Inferior parietal cortex (tissue), 1 donor: ENCODE measurements around the gene SMYD3.

Source experiments
- DNase-seq: peaks from one replicate; pipeline ENCODE4 v3.0.0-alpha.2; 2016; ENCODE audit errors: extremely low spot score

SMYD3 gene

DNA sequence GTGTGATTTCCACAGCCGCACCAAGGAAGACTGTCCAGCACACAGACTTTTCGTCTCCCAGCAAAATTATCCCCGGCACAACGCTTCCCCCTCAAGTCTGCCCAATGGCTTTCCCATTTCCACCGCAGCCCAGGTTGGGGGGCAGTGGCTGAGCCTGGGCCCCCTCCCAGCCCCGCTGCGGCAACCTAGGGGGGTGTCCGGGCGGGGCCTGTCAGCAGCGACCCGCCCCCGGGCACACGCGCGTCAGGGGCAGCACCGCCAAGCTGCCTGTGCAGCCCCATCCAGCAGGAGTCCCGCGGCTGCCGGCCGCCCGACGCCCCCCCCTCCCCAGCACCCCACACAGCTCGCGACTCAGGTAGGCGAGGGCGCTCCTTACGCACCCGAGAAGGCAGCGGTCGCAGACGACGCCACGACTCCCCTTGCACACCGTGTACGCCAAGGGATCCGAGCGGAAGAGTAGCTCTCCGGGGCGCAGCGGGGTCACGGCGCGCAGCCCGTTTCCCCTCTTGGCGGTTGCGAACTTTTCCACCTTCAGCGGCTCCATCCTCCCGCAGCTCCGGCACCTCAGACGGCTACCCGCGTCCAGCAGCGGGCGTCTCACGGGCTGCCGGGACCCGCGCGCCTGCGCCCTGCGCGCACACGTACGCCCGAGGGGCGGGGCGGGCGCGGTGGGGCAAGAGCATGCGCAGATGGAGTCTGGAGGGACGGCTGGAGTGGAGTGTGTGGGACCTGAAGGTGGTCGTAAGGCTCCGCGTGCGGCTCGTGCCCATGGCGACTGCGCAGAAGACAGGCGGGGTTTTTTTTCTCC is at the start of gene SMYD3:
TSS of gene SMYD3 (minus strand) at position 606 of the 808 bp plus-strand sequence.
- DNase-seq = peak; percentile 85

DNA sequence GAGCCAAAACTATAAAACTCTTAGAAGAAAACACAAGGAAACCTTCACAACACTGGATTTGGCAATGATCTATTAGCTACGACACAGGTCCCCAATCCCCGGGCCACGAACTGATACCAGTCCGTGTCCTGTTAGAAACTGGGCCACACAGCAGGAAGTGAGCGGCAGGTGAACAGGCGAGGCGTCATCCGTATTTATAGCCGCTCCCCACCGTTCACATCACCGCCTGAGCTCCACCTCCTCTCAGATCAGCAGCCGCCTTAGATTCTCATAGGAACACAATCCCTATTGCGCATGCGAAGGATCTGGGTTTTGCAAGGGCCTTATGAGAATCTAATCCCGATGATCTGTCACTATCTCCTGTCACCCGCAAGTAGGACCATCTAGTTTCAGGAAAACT is 47.1 kb upstream of the SMYD3 start:
- DNase-seq = no peak

DNA sequence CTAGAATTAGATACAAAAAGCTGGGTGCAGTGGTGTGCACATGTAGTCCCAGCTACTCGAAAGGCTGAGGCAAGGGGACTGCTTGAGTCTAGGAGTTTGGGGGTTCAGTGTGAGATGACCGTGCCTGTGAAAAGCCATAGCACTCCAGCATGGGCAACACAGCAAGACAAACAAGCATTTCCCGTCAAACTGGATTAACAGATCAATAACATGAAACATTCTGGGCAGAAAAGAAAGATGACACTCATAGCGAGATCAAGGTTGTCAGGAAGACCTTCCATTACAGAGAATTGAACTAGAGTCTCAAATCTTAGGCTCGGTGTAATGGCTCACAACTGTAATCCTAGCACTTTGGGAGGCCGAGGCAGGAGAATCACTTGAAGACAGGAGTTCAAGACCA is 45.0 kb upstream of the SMYD3 start:
- no peak for DNase-seq

DNA sequence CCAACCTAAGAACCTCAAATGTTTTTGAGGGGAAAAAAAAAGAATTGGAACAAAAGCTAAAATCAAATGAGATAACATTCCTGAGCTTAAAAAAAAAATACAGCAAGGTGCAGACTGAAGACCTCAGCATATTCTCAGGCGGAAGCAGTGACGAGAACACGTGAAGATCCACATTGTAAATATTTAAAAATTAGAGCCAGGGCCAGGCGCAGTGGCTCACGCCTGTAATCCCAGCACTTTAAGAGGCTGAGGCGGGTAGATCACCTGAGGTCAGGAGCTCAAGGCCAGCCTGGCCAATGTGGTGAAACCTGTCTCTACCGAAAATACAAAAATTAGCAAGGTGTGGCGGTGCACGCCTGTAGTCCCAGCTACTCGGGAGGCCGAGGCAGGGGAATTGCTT is 43.3 kb upstream of the SMYD3 start:
- DNase-seq = no peak

DNA sequence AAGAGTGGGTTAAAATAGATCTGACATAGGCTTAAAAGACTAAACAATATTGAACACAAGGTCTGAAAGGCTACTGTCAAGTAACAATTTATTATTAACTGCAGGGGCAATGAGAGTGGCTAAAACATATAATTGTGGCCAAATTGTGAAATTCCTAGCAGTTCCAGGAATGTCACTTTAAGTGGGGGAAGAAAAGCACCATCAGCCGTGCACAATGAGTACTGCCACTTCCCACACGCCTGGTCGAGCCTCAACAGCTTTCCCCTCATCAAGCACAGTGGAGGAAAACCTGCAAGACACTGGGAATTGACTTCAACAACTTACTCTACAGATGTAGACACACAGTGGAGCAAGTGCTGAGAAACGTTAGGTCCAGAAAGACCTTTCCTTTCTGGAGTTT is 42.6 kb upstream of the SMYD3 start:
- DNase-seq = no peak

DNA sequence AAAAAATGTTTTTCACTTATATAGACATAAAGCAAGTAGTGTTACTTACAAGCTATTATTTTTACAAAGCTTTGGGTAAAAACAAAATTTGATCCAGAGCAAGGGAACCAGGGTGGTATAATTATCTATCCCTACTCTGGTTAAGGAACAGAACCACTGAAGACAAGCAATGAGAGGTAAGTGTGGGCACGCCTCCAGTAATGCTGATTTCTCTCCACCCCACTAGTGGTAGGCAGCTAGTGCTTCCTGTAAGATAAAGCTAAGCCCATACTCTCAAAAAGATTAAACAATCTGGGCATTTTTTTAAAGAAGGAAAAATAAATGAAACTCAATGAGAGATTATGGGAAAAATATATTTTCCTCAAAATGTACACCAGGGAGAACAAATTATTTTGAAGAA is 36.9 kb upstream of the SMYD3 start:
- DNase-seq = no peak

DNA sequence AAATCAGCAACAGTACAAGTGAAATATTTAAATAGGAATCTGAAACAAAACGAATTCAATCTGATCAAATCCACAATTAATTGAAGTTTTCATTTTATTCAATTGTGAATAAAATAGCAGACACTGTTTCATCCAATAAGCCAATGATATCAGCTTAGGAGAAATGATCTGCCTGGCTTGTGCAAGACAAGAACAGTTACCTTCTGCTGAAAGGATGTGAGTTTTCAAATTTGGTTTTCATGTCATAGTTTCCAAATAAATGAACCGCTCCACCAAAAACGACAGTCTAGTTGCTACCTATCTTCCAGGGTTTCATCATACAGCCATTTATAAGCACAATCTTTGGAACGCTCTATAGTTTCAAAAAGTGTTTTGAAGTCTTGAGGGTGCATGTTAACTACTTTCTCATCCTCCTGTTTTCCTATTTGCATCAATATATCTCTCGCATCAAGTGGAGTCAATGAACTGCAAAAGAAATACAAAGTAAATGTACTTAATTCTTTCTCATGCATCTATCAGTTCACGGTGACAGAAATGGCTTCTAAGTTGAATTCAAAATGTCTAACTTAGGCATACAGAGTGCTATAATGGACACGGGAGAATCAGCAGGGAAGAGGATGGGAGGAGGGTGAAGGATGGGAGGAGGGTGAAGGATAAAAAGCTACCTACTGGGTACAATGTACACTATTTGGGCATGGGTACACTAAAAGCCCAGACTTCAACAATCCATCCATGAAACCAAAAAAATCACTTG is 33.8 kb upstream of the SMYD3 start:
- DNase-seq = no peak

DNA sequence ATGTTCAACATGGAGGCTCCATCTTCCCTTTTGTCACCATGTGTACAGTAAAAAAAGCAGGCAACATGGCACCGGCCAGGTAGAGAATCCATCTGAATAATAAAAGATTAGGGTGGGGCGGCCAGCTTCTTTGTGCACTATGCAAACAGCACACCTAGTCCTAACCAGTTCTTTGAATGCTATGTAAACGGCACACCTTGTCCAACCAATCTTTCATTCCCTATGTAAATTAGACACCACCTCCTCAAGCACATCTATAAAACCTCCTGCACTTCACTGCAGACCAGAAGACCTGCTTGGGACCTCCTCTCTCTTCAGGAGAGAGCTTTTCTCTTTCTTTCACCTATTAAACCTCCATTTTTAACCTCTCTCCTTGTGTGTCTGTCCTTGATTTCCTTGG is 30.8 kb upstream of the SMYD3 start:
- DNase-seq = no peak

DNA sequence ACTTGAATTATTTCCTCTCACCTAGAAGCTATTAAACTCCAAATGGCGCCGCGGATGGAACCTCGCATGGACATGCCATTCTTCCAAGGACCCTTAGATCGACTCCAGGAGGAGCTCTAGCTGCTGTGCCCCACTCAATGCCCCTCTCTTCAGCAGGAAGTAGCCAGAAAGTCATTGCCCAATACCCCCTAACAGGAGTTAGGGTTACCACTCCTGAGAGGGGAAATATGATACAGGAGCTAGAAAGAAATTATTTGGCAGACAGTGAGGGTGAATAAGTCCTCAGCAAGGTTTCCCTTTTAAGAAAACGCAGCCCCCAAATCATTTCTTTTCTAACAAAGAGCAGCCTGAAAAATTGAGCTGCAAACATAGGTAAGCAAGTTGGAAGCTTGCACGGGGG is 30.4 kb upstream of the SMYD3 start:
- DNase-seq = no peak

DNA sequence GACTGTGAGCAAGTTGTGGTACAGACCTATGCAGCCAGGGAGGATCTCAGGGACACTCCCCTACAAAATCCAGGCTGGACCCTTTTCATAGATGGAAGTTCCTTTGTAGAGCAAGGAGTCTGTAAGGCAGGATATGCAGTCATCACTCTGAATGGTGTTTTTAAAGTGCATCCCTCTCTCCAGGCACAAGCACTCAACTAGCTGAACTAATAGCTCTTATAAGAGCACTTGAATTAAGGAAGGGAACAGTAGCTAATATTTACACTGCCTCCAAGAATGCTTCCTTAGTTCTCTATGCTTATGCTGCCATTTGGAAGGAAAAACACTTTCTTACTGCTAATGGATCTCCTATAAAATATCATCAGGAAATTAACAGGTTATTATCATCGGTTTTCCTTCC is 27.0 kb upstream of the SMYD3 start:
- DNase-seq = no peak

DNA sequence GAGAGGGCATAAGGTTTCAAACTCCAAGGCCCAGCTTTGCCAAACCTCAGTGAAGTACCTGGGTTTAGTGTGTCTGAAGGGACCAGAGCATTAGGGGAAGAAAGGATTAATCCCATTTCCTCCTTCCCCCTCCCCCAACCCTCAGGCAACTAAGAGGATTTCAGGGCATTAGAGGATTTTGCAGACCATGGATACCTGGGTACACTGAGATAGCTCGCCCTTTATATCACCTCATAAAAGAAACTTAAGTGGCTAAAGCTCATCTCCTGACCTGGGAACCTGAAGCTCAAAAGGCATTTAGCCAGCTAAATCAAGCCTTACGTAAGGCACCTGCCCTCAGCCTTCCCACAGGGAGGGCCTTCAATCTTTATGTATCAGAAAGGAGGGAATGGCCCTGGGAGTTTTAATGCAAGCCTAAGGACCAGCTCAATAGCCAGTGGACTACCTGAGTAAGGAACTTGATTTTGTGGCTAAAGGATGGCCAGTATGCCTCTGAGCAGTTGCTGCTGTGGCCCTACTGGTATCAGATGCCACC is 26.4 kb upstream of the SMYD3 start:
- no peak for DNase-seq

DNA sequence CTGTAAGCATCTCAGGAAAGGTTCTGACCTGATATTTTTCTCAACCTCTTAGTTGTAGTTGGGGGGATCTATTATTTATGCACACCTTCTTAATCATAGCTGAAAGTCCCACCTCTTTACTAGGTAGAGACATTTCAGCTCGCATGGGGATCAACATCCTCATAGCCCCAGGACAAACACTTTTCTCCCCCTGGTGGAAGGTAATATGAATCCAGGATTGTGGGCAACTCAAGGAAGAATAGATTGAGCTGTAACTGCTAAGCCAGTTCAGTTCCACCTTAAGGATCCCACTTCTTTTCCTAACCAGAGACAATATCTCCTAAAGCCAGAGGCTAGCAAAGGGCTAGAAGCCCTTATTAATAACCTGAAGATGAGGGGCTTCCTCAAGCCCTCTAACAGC is 25.4 kb upstream of the SMYD3 start:
- DNase-seq = no peak

DNA sequence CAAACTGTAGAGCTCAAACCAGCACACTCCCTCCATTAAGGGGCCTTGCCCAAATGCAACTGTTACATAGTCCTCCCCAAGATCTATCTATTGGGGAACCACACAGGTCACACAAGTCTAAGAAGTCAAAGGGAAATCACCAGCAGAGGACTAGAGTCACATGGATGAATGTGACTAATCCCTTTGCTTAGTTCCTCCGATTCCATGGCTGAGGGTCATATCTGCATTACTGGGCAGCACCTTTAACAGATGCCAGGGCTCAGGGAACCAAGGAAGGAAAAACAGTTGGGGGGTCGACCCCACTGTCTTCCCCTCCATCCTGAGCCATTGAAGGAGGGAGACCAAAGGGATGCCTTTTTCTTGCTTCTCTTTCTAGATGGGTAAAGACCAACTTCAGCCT is 23.4 kb upstream of the SMYD3 start:
- no peak for DNase-seq

DNA sequence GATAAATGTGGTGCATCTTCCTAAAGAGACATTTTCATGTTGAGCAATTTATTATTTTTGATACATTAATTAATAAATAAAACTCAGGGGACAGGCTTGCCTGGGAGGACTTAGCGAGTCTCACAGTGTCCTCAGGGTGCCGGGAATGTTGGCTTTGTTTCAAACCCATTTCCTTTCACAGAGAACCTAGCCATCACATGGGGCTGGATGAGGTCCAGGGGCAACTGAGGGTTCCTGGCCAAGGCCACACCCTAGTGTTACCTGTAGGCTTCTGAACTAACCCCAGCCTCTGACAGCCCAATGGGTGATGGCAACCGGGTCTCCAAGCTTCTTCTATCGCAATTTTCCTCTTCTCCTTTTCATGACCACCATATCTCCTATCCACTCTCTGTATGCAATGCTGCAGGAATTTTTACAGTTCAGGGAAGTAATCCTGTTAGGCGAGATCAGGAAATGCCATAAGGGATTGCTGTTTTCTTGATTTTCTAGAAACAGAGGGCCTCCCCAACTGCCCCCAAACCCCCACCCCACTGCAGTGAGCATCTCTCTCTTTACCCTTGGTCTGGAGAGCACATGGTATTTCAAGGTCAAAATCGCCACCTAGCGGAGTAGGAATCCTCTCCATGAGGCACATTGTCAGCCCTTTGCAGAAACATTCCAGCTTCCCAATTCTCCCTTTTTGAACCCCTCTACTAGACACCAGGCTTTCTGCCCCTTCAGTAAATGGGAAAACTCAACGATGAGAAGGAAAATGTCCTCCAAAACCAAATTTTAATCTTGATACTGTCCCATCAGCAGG is 22.1 kb upstream of the SMYD3 start:
- no peak for DNase-seq

DNA sequence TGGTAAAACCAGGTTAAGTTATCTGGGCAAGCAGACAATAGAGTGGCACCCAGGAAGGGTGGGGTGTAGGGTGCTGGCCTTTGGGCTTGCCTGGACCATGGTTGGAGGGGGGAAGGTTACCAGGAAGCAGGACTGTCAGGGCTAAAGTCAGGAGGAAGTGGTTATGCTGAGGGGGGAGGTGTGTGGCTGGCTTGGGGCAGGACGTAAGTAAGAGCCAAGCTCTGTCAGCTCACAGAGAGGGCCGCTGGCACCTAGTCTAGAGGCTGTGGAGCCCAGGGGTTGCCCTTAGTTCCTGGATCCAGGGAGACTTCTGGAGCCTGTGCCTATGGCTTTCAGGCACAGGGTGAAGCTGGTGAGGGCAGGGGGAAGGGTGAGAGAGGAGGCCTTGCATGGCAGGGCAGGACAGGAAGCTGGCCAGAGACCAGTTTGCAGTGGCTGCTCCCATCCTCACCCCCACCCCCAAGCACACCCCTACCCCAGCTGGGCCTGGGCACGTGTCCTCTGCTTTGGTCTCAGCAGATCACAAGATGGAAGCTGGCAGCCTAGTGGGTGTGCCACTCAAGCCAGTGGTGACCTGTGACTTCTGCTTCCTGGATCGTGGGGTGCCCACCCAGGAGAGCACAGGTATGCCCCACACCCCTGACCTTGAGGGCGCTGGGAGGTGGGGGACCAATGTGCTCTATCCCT is 20.5 kb upstream of the SMYD3 start:
- no peak for DNase-seq

DNA sequence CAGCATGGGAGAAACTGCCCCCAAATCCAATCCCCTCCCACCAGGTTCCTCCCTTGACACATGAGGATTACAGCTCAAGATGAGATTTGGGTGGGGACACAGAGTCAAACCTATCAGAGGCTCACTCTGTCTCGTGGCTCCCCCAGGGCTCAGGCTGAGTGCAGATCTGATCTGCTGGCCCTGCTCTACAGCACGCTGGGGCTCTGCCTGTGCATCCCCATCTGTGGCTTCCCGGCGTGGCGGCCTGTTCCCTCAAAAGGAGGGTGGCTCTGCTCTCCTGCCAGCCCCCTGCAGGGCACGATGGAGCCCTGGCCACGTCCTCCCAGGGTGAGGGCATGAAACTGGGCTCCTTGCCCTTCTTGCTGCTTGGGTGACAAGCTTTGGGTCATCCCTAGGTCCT is 19.8 kb upstream of the SMYD3 start:
- no peak for DNase-seq

DNA sequence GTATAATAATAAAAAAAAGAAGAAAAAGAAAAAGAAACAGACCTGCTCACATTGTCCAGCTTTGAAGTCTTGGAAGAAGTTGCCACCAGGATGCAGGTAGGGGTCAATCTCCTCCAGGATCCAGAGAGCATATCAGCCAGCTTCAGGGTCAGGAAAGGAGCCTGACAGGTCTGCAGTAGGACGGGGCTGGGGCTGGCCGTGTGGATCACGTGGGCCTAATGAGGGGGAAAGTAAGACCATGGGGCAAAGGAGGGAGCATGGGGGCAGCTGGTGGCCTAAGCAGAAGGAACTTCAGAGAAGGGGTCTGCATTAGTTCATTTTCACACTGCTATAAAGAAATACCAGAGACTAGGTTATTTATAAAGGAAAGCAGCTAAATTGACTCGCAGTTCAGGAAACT is 19.3 kb upstream of the SMYD3 start:
- DNase-seq = no peak

DNA sequence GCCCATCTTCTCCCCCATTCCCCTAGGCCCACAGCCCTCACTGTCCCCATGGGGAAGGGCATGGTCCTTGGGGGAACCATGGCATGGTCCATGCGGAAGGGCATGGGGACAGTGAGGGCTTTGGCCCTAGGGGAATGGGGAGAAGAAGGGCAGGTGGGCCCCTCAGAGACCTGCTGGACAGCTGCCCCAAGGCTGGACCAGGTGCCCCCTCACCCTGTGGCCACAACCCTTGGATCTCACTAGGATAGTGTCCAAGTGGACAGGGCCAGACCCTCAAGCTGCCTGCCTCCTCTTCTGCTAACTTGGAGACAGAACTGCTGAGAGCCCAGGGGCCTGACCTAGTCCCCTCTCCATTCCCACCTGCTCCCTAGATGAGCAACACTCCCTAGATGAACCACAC is 12.4 kb upstream of the SMYD3 start:
- DNase-seq = no peak

DNA sequence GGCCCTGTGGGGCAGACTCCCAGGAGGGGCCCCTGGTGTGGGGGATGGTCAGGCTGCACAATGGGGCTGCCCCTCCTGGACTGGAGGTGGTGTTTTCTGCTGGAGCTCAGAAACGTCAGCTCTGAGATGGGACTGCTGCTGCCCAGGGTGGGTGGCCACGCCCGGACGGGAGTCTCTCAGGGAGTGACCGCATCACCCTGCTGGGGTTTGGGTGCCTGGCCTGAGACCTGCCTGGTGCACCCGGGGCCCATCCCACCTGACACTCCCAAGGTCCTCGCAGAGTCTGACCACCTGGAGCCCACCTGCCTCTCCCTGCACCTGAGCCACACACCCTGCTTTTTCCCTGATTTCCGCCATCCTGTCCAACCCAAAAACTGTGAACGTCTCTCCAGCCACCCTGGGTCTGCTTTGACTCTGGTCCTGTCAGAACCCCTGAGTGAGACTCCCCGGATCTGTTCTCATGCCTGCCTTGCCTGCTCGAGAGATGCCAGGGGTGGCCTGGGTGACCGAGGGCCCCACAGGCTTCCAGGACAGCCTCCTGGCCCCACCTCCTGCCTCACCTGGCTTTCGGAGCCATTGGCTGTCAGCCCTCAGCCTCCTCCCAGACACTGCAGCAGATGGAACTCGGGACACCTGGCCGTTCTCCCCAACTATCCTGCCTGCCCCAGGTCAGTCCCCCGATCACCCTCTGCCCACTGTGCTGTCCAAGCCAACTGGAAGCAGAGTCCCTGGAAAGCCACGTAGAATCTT is 11.6 kb upstream of the SMYD3 start:
- DNase-seq = no peak

DNA sequence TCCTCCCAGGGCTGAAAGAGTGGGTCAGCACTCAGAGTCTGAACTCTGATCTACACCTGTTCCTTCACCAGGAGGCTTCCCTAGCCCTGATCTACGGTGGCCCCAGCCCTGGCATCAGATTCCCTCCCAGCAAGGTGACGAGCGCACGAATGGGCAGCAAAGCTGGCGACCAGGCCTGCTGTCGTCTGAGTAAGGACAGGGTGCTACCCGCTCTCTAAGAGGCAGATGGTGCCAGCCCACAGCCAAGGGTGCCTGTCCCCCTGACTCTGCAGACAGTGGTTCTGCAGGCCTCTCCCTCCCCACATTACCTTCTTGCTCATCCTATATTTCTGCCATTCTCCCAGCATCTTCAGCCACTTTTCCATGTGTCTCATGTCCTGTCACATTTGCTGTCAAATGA is 10.3 kb upstream of the SMYD3 start:
- DNase-seq = no peak

DNA sequence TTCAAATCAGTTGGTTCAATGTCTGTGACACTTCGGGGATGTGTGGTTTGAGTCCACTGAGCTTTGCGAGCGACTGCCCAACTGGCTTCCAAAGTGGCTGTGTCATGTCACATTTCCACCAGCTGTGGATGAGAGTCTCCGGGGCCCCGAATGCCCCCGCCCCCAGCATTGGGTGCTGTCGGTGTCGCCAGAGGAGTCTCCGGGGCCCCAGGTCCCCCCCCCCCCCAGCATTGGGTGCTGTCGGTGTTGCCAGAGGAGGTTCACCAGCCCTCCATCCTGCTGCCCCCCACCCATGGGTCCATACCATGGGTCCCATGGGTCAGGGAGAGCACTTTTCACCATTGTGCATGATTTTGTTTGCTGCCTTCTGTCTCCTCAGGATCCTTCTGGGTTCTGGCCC is 9.0 kb upstream of the SMYD3 start:
- DNase-seq = no peak
